HS-5 (cell line): ENCODE results near the gene MACROD2.
"Not testable (repeated sequence)": the region's sequence is repeated elsewhere in the genome, so short reads cannot be mapped to it uniquely, and the experiment has no call there.

Source experiments
- DNase-seq: peaks from one replicate; pipeline ENCODE4 v3.0.0-alpha.2; 2012; ENCODE audit warnings: low read depth

The MACROD2 gene

GRCh38 chr20:13995086-13995665, at the start of gene MACROD2:
Gene MACROD2 (plus strand): TSS chr20:13995516.
- DNase-seq, result peak; percentile 71

- DNase-seq, result no peak
These were observed 47.6 kb upstream of the MACROD2 start for GRCh38 chr20:13947719-13948118.

GRCh38 chr20:13953227-13953626, 42.1 kb upstream of the MACROD2 start:
- DNase-seq, result no peak

GRCh38 chr20:13960119-13960518, 35.2 kb upstream of the MACROD2 start:
- no peak for DNase-seq

GRCh38 chr20:13960525-13960924, 34.8 kb upstream of the MACROD2 start:
- no peak for DNase-seq

GRCh38 chr20:13984211-13984610, 11.1 kb upstream of the MACROD2 start:
- no peak for DNase-seq

- no peak for DNase-seq
These were observed 4.9 kb upstream of the MACROD2 start, which contains the start of gene SEL1L2 for GRCh38 chr20:13990465-13990864. Gene SEL1L2 (minus strand): TSS chr20:13990614. CDS start chr20:13990534, 80 bp downstream.

- DNase-seq, result no peak
These were observed 4.0 kb upstream of the MACROD2 start for GRCh38 chr20:13991311-13991710.

- not testable (repeated sequence) for DNase-seq
These were observed 3.4 kb upstream of the MACROD2 start for GRCh38 chr20:13991955-13992354.

- no peak for DNase-seq
These were observed 525 bp downstream of the MACROD2 start for GRCh38 chr20:13995841-13996240.

- DNase-seq, result no peak
These were observed 949 bp downstream of the MACROD2 start for GRCh38 chr20:13996265-13996664.

GRCh38 chr20:14000917-14001316, 5.6 kb downstream of the MACROD2 start:
- no peak for DNase-seq

- DNase-seq, result no peak
These were observed 10.7 kb downstream of the MACROD2 start for GRCh38 chr20:14005996-14006395.

GRCh38 chr20:14009208-14009607, 13.9 kb downstream of the MACROD2 start:
- no peak for DNase-seq

GRCh38 chr20:14012671-14013070, 17.4 kb downstream of the MACROD2 start:
- DNase-seq, result no peak

GRCh38 chr20:14030991-14031390, 35.7 kb downstream of the MACROD2 start:
- no peak for DNase-seq

- no peak for DNase-seq
These were observed 38.0 kb downstream of the MACROD2 start for GRCh38 chr20:14033310-14033709.

- DNase-seq, result no peak
These were observed 41.3 kb downstream of the MACROD2 start for GRCh38 chr20:14036567-14036966.

- DNase-seq, result not testable (repeated sequence)
These were observed 49.5 kb downstream of the MACROD2 start for GRCh38 chr20:14044712-14045276.

GRCh38 chr20:14046534-14046933, 51.2 kb downstream of the MACROD2 start:
- DNase-seq, result no peak

- DNase-seq, result no peak
These were observed 53.8 kb downstream of the MACROD2 start for GRCh38 chr20:14049111-14049510.

GRCh38 chr20:14051454-14051853, 56.1 kb downstream of the MACROD2 start:
- no peak for DNase-seq

- peak; percentile 31 for DNase-seq
These were observed 59.9 kb downstream of the MACROD2 start for GRCh38 chr20:14055127-14055742.

GRCh38 chr20:14062171-14062570, 66.9 kb downstream of the MACROD2 start:
- no peak for DNase-seq
